Testis (tissue), 2 donors: Measurements from ENCODE around the gene SWAP70.

Source experiments
- POLR2A ChIP-seq: fragments of 450-650 bp; IDR thresholded peaks from one replicate; pipeline ENCODE4 v1.6.1; 2017; ENCODE audit warnings: antibody characterized with exemption, mild to moderate bottlenecking, moderate library complexity
- TF ChIP-seq, protein P1 (sequence below), 3 experiments: fragments of 450-650 bp in 2 of 3; fragments of 200-600 bp in 1 of 3; sonication (generic) in 1 of 3; IDR thresholded peaks; one replicate each; pipeline ENCODE4 v1.5.1; 2016 to 2019; ENCODE audit warnings: antibody characterized with exemption in 3 of 3, mild to moderate bottlenecking in 2 of 3, moderate library complexity in 1 of 3

DNA sequence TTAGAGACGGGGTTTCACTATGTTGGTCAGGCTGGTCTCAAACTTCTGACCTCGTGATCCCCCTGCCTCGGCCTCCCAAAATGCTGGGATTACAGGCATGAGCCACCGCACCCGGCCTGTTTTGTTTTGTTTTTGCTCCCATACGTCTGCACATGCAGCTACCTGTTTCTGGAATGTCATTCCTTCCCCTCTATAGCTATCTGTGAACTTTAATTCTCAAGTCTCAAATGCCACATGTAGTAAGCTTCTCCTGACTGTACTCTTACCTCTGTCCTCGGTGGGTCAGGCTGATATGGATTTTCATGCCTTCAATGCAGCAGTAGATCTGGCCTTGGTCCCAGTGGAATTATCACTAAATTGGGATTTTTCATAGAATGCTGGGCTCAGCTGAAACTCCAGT is 12.4 kb upstream of the SWAP70 start:
- TF ChIP-seq POLR2A, result no peak
- TF ChIP-seq, protein P1, sequence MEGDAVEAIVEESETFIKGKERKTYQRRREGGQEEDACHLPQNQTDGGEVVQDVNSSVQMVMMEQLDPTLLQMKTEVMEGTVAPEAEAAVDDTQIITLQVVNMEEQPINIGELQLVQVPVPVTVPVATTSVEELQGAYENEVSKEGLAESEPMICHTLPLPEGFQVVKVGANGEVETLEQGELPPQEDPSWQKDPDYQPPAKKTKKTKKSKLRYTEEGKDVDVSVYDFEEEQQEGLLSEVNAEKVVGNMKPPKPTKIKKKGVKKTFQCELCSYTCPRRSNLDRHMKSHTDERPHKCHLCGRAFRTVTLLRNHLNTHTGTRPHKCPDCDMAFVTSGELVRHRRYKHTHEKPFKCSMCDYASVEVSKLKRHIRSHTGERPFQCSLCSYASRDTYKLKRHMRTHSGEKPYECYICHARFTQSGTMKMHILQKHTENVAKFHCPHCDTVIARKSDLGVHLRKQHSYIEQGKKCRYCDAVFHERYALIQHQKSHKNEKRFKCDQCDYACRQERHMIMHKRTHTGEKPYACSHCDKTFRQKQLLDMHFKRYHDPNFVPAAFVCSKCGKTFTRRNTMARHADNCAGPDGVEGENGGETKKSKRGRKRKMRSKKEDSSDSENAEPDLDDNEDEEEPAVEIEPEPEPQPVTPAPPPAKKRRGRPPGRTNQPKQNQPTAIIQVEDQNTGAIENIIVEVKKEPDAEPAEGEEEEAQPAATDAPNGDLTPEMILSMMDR (IDR thresholded peaks at IDR 0.05), result no peak
